NOMO-1 treated with dmso at 0.1 percent for 144 hours (cell line): Measurements from ENCODE around the gene MAD2L1.

Experiments
- DNase-seq: peaks from one replicate; lab custom pipeline; 2025; ENCODE audit not compliant: unreplicated experiment; lab: John Stamatoyannopoulos, UW

The MAD2L1 gene

DNA sequence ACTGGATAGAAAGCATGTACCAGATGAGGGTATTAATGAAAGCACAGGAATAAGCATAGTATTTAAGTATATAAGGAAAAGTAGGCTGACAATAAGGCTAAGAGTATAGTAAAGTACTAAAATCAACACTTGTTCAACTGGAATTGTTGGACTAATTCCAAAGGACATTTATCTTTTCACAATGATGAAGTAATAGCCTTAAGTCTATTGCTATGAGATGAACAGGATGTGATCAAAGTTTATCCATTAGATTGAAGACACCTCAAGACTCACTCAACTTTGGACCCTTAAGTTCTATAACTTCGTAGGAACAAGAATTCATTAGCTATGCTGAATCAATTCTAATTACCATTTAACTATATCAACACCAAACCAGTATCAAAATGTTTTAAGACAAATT lies 7.6 kb downstream of the MAD2L1 start:
- no peak for DNase-seq

GRCh38 chr4:120057416-120057815 lies 9.2 kb downstream of the MAD2L1 start:
- no peak for DNase-seq

GRCh38 chr4:120056246-120056645 lies 10.4 kb downstream of the MAD2L1 start:
- DNase-seq: no peak

DNA sequence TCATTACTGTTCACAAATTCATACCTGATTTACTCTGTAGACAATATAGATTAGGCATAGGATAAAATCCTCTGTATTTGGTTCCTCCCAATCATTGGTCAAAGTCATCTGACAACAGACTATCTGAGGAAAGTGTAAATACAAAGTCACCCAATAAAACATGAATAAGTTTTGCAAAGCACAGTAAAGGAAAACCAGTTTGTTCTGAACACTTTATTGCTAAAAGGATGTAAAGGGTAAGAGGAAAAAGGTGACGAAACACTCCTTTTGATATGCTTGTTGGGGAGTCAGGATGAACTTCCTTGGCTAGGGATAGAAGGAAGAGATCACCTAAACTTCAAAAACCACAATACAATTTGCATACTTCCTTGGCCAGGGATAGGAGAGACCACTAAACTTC lies 10.9 kb downstream of the MAD2L1 start:
- DNase-seq: no peak

DNA sequence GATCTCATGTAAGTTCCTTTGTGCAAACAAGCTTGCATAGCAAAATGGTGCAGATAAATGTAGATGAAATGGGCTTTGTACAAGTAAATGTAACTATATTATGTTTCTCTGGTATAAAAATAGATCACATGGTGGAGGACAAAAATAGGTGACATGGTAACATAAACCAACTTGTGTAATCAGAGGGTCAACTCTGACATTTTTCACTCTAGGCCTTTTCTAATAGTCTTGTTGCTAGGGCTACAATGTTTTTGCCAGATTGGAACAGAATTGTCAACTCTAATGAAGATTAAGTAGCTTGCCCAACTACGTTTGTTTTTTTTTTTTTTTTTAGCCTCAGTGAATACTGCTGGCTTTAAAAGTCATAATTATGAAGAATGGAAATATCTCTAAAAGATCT lies 11.5 kb downstream of the MAD2L1 start:
- DNase-seq: no peak

DNA sequence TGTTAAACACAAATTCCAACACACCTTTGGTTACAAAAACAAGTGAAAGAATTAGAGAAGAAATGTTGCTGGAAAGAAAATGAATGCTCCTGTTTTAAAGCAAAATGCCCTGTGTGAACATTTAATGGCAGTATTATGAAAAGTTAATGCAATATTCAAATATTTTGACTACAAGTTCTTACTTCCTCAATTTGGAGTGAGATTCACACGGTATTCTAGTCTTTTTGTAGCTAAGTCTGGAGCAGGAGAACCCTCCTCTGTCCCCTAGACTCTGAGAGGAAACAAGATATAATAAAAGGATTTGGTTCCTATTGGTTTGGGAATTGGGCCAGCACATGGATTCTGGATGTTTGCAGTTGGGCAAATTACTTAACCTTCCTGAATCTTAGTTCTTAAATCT lies 12.7 kb downstream of the MAD2L1 start:
- DNase-seq: peak; percentile 22

DNA sequence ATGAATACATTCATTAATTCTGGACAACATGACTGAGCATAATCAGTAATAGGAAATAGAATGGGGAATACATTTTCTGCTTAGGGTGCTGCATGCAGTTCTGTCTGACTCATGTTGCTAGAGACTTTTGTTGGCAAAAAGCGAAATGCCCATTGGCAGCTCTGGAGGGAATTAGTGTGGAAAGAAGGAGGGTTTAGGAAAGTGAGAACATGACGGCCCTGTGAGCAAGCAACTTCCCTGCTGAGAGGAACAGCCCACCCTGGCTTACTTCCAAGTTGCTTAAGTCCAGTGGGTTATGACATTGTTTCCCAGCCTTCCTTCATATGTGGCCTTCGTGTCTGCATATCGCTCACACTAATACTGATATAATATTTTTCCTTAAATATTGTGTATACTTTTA lies 13.8 kb downstream of the MAD2L1 start:
- no peak for DNase-seq

- DNase-seq: no peak
These were observed 15.4 kb downstream of the MAD2L1 start for GRCh38 chr4:120051253-120051652.

GRCh38 chr4:120049732-120050494 lies 16.7 kb downstream of the MAD2L1 start:
- DNase-seq: peak; percentile 68

DNA sequence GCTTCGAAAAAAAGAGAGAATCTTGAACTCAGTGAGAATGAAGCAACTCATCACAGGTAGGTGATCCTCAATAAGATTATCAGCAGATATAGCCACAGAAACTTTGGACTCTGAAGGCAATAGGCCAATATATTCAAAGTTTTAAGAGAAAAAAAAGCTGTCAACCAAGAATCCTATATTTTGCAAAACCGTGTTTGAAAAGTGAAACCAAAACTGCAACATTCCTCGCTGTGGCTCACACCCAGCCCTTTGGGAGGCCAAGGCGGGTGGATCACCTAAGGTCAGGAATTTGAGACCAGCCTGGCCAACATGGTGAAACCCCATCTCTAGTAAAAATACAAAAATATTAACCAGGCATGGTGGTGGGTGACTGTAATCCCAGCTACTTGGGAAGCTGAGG lies 22.8 kb downstream of the MAD2L1 start:
- no peak for DNase-seq

- DNase-seq: no peak
These were observed 29.2 kb downstream of the MAD2L1 start for GRCh38 chr4:120037411-120037810.

- no peak for DNase-seq
These were observed 31.7 kb downstream of the MAD2L1 start for GRCh38 chr4:120034913-120035312.

GRCh38 chr4:120026853-120027252 lies 39.8 kb downstream of the MAD2L1 start:
- DNase-seq: no peak

DNA sequence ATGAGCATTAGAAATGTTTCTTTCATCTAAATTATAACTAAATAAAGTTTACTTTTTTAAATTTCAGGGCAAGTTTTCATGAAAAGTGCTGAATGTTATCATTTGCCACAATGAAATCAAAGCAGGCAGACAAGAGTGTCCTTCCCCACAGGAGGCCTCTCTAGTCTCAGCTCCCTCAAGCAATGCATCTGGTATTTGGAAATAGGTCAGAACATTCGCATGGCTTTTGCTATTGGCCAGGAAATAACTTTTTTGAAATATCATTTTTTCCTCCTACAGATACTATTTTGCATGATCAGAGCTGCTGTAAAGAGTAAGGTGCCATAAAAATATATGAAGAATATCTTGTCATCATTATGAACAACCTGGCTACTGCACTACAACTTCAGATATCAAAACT lies 41.1 kb downstream of the MAD2L1 start:
- no peak for DNase-seq

DNA sequence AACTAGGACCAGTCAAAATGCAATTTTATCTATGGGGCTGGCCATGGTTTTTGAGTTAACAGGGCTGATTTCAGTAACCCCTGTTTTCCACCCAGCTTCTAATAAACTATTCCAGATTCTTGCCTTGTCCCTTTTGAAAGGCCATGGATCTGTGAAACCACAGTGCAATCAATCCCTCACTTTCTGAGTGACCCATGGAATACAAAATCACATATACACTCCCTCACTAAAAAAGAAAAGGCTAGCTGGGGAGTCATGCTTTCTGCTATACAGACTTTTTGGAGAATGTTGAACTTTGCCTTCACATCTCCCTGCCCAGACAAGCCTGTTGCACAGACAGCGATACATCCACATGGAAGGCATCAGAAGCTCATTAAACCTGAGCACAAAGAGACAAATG lies 47.9 kb downstream of the MAD2L1 start:
- DNase-seq: no peak

GRCh38 chr4:120017939-120018692 lies 48.5 kb downstream of the MAD2L1 start:
- DNase-seq: no peak

GRCh38 chr4:120011725-120012124 lies 54.9 kb downstream of the MAD2L1 start:
- DNase-seq: no peak

DNA sequence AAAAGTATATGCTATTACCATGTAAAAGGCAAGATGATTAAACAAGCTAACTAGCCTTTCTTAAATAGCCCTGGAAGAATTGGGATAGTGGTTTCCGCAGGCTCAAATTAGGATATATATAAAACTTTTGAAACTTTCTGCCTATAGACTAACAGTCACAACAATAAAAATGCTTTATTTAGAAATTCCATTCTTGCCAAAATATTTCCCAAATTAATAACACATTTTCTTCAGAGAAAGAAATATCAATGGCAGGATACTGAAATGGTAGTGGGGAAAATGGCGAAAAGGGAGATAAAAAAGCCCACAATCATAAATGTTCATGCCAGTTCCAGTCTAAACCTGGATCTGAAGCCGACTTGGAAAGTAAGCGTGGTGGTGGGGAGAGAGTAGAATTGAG lies 56.0 kb downstream of the MAD2L1 start:
- DNase-seq: no peak

DNA sequence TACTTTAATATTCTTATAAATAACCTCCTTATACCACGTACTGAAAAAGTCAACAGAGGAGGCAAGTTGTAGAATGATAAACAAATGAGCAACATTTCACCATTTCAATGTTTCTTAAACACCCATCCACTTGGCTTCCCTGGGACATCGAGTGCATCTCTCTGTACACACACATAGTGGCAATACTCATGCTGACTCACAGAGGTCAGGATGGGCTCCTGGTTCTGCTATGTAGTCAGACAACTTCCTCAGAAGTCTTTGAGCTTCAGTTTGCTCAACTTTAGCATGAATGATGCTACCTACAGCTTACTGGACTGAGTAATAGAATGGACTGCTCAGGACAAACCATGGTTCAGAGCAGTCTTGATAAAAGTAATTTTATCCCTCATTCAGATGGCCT lies 56.9 kb downstream of the MAD2L1 start:
- no peak for DNase-seq

DNA sequence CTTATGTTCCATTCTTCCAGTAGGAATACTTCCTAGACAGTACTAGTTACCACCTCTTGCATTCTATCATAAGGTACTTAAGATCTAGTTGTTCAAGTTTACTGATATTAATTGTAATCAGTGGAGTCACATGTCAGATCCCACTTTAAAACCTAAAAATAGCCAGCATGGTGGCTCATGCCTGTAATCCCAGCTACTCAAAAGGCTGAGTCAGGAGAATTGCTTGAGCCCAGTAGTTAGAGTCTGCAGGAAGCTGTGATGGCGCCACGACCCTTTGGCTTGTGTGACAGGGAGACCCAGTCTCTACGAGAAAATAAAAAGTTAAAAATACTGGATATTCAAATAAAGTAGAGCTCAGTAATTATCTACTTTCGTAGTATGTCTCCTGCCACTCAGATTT lies 57.7 kb downstream of the MAD2L1 start:
- no peak for DNase-seq

- DNase-seq: no peak
These were observed 58.7 kb downstream of the MAD2L1 start for GRCh38 chr4:120007896-120008436.

DNA sequence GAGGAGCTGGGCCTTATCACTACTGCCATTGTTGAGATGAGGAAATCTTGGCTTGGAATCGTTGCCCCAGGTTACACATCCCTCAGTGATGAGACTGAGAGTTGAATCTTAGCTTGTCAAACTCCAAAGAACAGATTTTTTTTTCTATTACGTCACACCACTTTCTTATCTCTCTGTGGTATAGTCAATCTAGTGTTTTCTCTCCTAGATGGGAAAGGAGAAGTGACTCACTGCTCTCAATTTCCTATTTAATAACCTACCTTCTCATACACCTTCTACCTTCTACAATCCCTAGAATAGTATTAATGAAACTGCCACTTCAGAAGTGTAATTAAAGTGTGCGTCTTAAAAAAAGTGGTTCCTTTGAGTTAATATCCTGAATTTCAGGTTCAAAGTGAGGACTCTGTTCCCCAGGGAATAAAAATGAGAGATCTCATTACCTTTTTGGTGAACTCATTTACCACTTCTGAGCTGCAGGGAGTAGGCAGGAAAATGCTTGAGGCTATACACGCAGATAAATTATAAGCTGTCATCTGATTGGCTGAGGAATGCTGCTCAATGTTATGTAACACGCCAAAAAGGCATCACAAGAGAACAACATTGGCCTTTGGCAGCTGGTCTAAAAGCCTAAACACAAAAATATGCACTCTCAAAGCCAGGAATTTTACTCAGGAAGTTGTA lies 59.3 kb downstream of the MAD2L1 start:
- no peak for DNase-seq
